Gastroesophageal sphincter (tissue), 4 donors: ENCODE results near the gene LGI1. TPM values are rescaled to one million over a fixed set of nuclear protein-coding genes. Genes with fewer than 3 reads are reported as not detected.

ENCODE experiments used
- ATAC-seq: fragments of 150-250 bp; one replicate; pipeline ENCODE4 v1.9.1; 2016; ENCODE audit warnings: mild to moderate bottlenecking, moderate library complexity
- H3K27ac ChIP-seq, 4 donors: fragments of 200-600 bp; sonication (generic) in 3 of 4; 1 replicate in 3 of 4; 2 replicates in 1 of 4; pipeline ENCODE4 v1.5.1; 2016 to 2019
- H3K27me3 ChIP-seq: fragments of 200-600 bp; sonication (generic); one replicate; pipeline ENCODE4 v1.5.1; 2019
- H3K36me3 ChIP-seq, 2 donors: fragments of 200-600 bp; sonication (generic); one replicate each; pipeline ENCODE4 v1.5.1; 2019; ENCODE audit warnings: control low read depth in 1 of 2
- H3K4me1 ChIP-seq, 3 donors: fragments of 200-600 bp; sonication (generic); 1 replicate in 2 of 3; 2 replicates in 1 of 3; pipeline ENCODE4 v1.5.1; 2016 to 2019; ENCODE audit warnings: control low read depth in 2 of 3
- H3K4me3 ChIP-seq, 2 donors: fragments of 200-600 bp; sonication (generic); one replicate each; pipeline ENCODE4 v1.5.1; 2019; ENCODE audit warnings: mild to moderate bottlenecking in 1 of 2, moderate library complexity in 1 of 2
- H3K9me3 ChIP-seq, 3 donors: fragments of 200-600 bp; sonication (generic); one replicate each; pipeline ENCODE4 v1.5.1; 2017 to 2019; ENCODE audit warnings: control low read depth in 2 of 3
- CTCF ChIP-seq, 4 experiments: fragments of 200-600 bp in 2 of 4; fragments of 450-650 bp in 2 of 4; sonication (generic) in 1 of 4; IDR thresholded peaks; one replicate each; pipeline ENCODE4 v1.5.1; 2017 to 2019; ENCODE audit warnings: antibody characterized with exemption in 4 of 4, mild to moderate bottlenecking in 2 of 4, moderate library complexity in 2 of 4
- EP300 ChIP-seq: sonication (generic); formaldehyde crosslinking; IDR thresholded peaks from one replicate; pipeline ENCODE4 v1.6.1; 2017; ENCODE audit warnings: antibody characterized with exemption, mild to moderate bottlenecking
- POLR2A ChIP-seq, 2 donors: fragments of 450-650 bp; IDR thresholded peaks; one replicate each; pipeline ENCODE4 v1.6.1; 2017; ENCODE audit warnings: antibody characterized with exemption in 2 of 2, mild to moderate bottlenecking in 2 of 2, moderate library complexity in 1 of 2
- POLR2AphosphoS5 ChIP-seq: sonication (generic); formaldehyde crosslinking; IDR thresholded peaks from one replicate; pipeline ENCODE4 v1.6.1; 2017; ENCODE audit warnings: antibody characterized with exemption
- WGBS, 2 donors: methylation state at CpG; one replicate each; pipeline ENCODE4 v1.1.5; 2018; ENCODE audit warnings: low coverage in 1 of 2; 5-methylcytosine and 5-hydroxymethylcytosine counted together
- total RNA-seq, 4 donors: library from RNA; depleted of rRNA; stranded (reverse); fragments of >200 nt; gene quantifications; one replicate each; pipeline ENCODE4 v1.1.0, GENCODE V29; 2016

LGI1 gene
- total RNA-seq, 4 donors from 2014 or later: 0.17 to 1.9 (median 0.35) TPM; not detected in 1

- peaks cover 16% of the 10 kb centered on the region for H3K27me3 ChIP-seq
- WGBS, 2 donors: 70 to 86% methylated on average over 1 of the region's 1 CpG
- no peak for TF ChIP-seq CTCF (IDR thresholded peaks at IDR 0.05)
- no peak for TF ChIP-seq POLR2A (IDR thresholded peaks at IDR 0.05)
- no peak for TF ChIP-seq EP300
- TF ChIP-seq POLR2AphosphoS5: no peak
- no peak overlapping the region for H3K27ac ChIP-seq
- H3K4me1 ChIP-seq: no peaks in the 10 kb centered on the region
- no peaks in the 10 kb centered on the region for H3K9me3 ChIP-seq
- no peak overlapping the region for H3K4me3 ChIP-seq
- no peaks in the 10 kb centered on the region for H3K36me3 ChIP-seq
- no peak for ATAC-seq
Observed at GRCh38 chr10:93726024-93726423, 31.7 kb upstream of the LGI1 start.

GRCh38 chr10:93741367-93741766 lies 16.4 kb upstream of the LGI1 start:
- no peak overlapping the region for H3K27ac ChIP-seq
- no peaks in the 10 kb centered on the region for H3K36me3 ChIP-seq
- TF ChIP-seq POLR2A (IDR thresholded peaks at IDR 0.05) (no peak), POLR2AphosphoS5 (no peak), CTCF (IDR thresholded peaks at IDR 0.05) (no peak), EP300 (no peak)
- no peaks in the 10 kb centered on the region for H3K27me3 ChIP-seq
- H3K9me3 ChIP-seq: no peaks in the 10 kb centered on the region
- no peak overlapping the region for H3K4me3 ChIP-seq
- H3K4me1 ChIP-seq: no peaks in the 10 kb centered on the region
- WGBS, 2 donors: 73 to 77% methylated on average over 3 of the region's 3 CpGs
- no peak for ATAC-seq

- Histone ChIP-seq H3K9me3 (no peaks in the 10 kb centered on the region), H3K27ac (no peak overlapping the region), H3K36me3 (no peaks in the 10 kb centered on the region), H3K4me1 (no peaks in the 10 kb centered on the region), H3K27me3 (no peaks in the 10 kb centered on the region), H3K4me3 (no peak overlapping the region)
- 60 to 76% methylated on average over 7 to 8 of the region's 8 CpGs for WGBS, 2 donors
- ATAC-seq: no peak
- TF ChIP-seq EP300: no peak
- TF ChIP-seq CTCF (IDR thresholded peaks at IDR 0.05): no peak
- TF ChIP-seq POLR2A (IDR thresholded peaks at IDR 0.05): no peak
- no peak for TF ChIP-seq POLR2AphosphoS5
Observed at GRCh38 chr10:93742633-93743349, 14.9 kb upstream of the LGI1 start.

GRCh38 chr10:93745408-93746065 lies 12.2 kb upstream of the LGI1 start:
- no peak for ATAC-seq
- TF ChIP-seq POLR2AphosphoS5 (no peak), POLR2A (IDR thresholded peaks at IDR 0.05) (no peak), EP300 (no peak), CTCF (IDR thresholded peaks at IDR 0.05) (no peak)
- Histone ChIP-seq H3K27me3 (no peaks in the 10 kb centered on the region), H3K9me3 (no peaks in the 10 kb centered on the region), H3K27ac (no peak overlapping the region), H3K36me3 (no peaks in the 10 kb centered on the region), H3K4me3 (no peak overlapping the region), H3K4me1 (no peaks in the 10 kb centered on the region)
- WGBS, 2 donors: 37 to 43% methylated on average over 8 to 9 of the region's 9 CpGs

GRCh38 chr10:93746844-93747284 lies 10.9 kb upstream of the LGI1 start:
- TF ChIP-seq POLR2A (IDR thresholded peaks at IDR 0.05): no peak
- no peak for TF ChIP-seq POLR2AphosphoS5
- no peak for TF ChIP-seq CTCF (IDR thresholded peaks at IDR 0.05)
- no peak for TF ChIP-seq EP300
- WGBS, 2 donors: 48 to 53% methylated on average over 2 to 4 of the region's 4 CpGs
- H3K9me3 ChIP-seq: no peaks in the 10 kb centered on the region
- no peaks in the 10 kb centered on the region for H3K36me3 ChIP-seq
- no peak overlapping the region for H3K27ac ChIP-seq
- H3K4me3 ChIP-seq: no peak overlapping the region
- H3K4me1 ChIP-seq: peaks cover 0 to 6% (median under 1%) of the 10 kb centered on the region in 3 donors
- peaks cover 7% of the 10 kb centered on the region for H3K27me3 ChIP-seq
- ATAC-seq: no peak
